HG03045 (cell line): Measurements from ENCODE around the gene AVPI1.

Source experiments
- ATAC-seq: cut with Tn5 transposase; IDR thresholded peaks from one replicate; pipeline ENCODE4 v1.9.1; 2021; ENCODE audit warnings: mild to moderate bottlenecking, moderate library complexity; ENCODE audit not compliant: unreplicated experiment

Gene AVPI1

GRCh38 chr10:97686962-97687784 lies at the start of gene AVPI1:
Gene AVPI1, minus strand, starts transcription at chr10:97687241. Its CDS starts 7,336 bp downstream, at chr10:97679905.
- peak; percentile 90 for ATAC-seq

GRCh38 chr10:97736403-97736901 lies 49.4 kb upstream of the AVPI1 start:
- peak; percentile 7 for ATAC-seq

GRCh38 chr10:97734021-97734420 lies 47.0 kb upstream of the AVPI1 start:
- no peak for ATAC-seq

- no peak for ATAC-seq
Observed at GRCh38 chr10:97733256-97733655, 46.2 kb upstream of the AVPI1 start.

GRCh38 chr10:97732052-97732359 lies 45.0 kb upstream of the AVPI1 start:
- no peak for ATAC-seq

- no peak for ATAC-seq
Observed at GRCh38 chr10:97731346-97732051, 44.5 kb upstream of the AVPI1 start.

GRCh38 chr10:97729014-97729413 lies 42.0 kb upstream of the AVPI1 start:
- ATAC-seq, result no peak

- no peak for ATAC-seq
Observed at GRCh38 chr10:97726636-97727178, 39.7 kb upstream of the AVPI1 start.

- no peak for ATAC-seq
Observed at GRCh38 chr10:97724341-97724941, 37.4 kb upstream of the AVPI1 start.

- no peak for ATAC-seq
Observed at GRCh38 chr10:97723001-97723400, 36.0 kb upstream of the AVPI1 start.

GRCh38 chr10:97721871-97722780 lies 35.1 kb upstream of the AVPI1 start:
- no peak for ATAC-seq

- no peak for ATAC-seq
Observed at GRCh38 chr10:97719602-97720001, 32.6 kb upstream of the AVPI1 start.

GRCh38 chr10:97718659-97719142 lies 31.7 kb upstream of the AVPI1 start:
- no peak for ATAC-seq

GRCh38 chr10:97718178-97718577 lies 31.1 kb upstream of the AVPI1 start:
- ATAC-seq, result no peak

GRCh38 chr10:97717627-97718026 lies 30.6 kb upstream of the AVPI1 start:
- no peak for ATAC-seq

GRCh38 chr10:97715259-97715874 lies 28.3 kb upstream of the AVPI1 start:
- ATAC-seq, result no peak

- ATAC-seq, result peak; percentile 36
Observed at GRCh38 chr10:97714401-97715258, 27.6 kb upstream of the AVPI1 start.

GRCh38 chr10:97713826-97714400 lies 26.9 kb upstream of the AVPI1 start:
- peak; percentile 66 for ATAC-seq
